NCI-H2029 treated with DMSO at 0.1 percent for 48 hours (cell line): ENCODE results near the gene ADCY10.
"Not testable (repeated sequence)": the region's sequence is repeated elsewhere in the genome, so short reads cannot be mapped to it uniquely, and the experiment has no call there.

Experiments
- DNase-seq: peaks from one replicate; lab custom pipeline; 2025; lab: John Stamatoyannopoulos, UW

The ADCY10 gene

DNA sequence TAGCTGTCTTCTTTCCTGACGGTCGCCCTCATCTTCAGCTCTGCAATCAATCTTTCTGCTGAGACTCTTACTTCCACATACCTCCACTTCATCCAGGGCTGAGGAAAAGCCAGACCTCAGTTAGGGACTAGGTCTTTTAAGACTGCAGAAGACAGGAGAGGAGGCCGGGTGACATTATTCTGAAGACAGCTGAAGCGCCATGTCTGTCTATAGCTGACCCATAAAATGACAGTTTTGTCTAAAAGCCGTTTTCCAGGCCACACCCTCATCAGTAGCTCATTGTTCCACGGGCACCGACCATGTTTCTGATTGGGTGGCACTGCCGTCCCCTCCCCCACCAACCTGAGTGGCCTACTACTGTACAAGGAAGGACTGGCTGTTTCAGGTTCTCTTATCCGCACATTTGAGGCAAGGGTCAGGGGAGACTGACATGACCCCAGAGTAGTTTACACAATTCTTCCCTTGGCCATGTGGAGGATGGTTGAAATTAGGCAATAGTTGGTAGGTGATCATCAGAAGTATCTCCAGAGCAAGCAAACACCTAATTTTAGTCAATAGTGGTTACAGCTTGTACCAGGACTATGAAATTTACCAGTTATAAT, at the start of gene ADCY10:
ADCY10 (minus strand) TSS at position 240 of the 602 bp plus-strand sequence. CDS start 8,994 bp downstream, outside the sequence.
- no peak for DNase-seq

DNA sequence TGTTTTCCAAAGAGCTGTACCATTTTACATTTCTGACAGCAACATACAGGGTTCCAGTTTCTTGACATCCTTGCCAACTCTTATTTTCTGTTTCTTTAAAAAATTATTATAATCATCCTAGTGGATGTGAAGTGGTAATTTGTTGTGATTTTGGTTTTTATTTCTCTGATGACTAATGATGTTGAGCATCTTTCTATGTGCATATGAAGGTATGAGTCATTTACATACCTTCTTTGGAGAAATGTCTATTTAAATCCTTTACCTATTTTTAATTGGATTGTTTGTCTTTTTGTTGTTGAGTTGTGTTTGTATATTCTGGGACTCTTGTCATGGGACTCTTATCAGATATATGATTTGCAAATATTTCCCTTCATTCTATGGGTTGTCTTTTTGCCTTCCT, 43.8 kb upstream of the ADCY10 start:
- no peak for DNase-seq

DNA sequence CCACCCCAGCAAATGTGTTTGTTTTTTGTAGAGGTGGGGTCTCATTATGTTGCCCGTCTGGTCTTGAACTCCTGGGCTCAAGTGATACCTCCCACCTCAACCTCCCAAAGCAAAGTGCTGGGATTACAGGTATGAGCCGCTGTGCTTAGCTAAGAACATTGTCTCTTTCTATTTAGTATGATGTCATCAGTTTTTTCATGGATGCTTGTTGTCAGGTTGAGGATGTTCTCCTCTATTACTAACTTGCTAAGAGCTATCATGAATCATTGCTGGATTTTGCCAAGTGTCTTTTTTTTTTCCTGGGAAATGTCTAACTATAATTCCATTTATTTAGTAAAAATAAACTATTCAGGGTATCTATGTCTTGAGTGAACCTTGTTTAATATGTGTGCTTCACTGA, 42.0 kb upstream of the ADCY10 start:
- no peak for DNase-seq

DNA sequence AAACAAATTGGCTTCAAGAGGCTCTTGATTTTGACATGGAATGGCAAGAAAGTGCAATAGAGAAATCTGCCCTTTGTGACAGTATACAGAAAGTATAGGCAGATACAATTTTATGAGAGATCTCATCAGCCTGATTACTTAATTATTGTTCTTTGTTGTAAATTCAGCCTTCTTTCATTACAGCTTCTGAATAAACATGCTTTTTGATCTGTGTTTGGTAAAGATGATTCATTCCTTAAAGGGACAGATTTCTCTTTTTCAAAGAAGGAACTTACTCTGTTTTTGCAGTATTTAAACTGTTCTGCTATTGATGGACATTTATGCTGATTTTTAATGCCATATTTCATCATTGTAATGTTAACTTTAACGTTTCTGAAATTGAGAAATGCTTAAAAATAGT, 36.6 kb upstream of the ADCY10 start:
- no peak for DNase-seq

- DNase-seq: no peak
Measured at GRCh38 chr1:167949785-167950184, 35.9 kb upstream of the ADCY10 start.

DNA sequence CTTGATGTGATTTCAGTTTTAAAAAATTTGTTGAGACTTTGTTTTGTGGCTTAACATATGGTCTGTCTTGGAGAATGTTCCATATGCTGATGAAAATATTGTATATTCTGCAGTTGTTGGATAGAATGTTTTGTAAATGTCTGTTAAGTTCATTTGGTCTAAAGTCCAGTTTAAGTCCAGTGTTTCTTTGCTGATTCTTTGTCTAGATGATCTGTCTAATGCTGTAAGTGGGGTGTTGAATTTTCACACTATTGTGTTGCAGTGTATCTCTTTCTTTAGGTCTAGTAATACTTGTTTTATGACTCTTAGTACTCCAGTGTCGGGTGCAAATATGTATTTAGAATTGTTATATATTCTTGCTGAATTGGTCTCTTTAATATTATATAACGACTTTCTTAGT, 33.8 kb upstream of the ADCY10 start:
- DNase-seq: no peak

GRCh38 chr1:167943541-167943940, 29.6 kb upstream of the ADCY10 start:
- no peak for DNase-seq

DNA sequence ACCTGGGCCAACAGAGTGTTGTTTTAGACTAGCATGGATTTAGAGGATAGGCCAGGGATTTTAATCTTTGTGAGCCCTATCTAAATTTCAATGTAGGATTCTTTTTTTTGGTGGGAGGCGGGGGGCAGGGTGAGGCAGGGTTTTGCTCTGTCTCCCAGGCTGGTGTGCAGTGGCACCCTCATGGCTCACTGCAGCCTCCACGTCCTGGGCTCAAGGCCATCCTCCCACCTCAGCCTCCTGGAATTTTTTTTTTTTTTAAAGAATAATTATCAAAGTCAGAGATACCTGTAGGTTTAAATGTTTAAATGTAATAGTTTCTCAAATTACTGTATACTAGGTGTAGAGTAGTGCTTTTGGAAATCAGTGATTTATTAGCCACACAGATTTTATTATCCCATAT, 26.3 kb upstream of the ADCY10 start:
- no peak for DNase-seq

- DNase-seq: no peak
Measured at GRCh38 chr1:167938080-167938636, 24.2 kb upstream of the ADCY10 start.

DNA sequence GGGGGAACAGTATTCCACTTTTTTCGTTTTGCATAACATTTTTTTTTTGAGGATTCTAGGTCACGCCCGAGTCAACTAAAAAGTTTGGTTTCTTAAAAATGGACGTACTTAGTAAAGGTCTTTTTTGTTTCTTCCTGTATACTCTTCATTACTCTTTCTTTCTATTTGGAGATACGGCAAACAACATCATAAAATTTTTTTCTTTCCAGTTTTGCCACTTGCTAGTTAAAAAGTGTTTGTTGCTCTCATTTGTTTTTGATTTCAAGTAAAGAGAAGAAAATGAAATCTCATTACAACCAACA, 23.7 kb upstream of the ADCY10 start:
- no peak for DNase-seq

DNA sequence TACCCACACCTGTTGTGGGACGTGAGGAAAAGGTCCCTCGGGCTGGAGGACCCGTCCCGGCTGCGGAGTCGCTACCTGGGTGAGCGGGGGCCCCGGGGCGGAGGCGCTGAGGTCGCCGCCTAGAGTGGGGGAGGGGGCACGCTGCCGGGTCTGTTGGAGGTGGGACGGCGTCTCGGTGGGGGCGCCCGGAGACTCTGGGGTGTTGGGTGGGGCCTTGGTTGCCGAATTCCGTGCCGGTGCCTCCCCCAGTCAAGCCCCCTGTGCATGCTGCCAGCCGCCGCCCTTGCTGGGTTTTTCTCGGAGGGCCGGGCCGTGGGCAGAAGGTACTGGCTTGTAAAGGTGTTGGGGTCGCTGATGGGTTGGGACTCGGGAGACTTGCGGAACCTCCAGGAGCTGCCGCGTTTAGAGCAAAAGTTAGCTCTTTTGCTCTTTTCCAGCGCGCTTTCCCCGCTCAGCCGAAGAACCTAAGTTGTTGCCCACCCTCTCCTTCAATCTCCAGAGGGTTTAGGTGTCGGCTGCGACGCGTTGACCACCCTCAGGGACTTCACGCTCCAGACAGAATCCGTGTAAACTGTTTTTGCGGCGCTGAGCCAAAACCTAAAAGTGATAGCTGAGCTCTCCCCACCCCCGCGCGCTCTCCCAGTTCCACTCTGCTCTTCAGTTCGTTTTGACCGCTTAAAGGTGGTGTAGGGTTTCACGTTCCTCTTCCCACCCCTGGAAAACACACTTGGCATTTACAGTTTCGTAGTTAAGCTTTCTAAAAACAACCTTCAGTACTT, 23.2 kb upstream of the ADCY10 start, which contains the start of gene MPC2:
MPC2 (minus strand) TSS at position 143 of the 779 bp plus-strand sequence. CDS start 1,231 bp downstream, outside the sequence.
- peak; percentile 5 for DNase-seq

DNA sequence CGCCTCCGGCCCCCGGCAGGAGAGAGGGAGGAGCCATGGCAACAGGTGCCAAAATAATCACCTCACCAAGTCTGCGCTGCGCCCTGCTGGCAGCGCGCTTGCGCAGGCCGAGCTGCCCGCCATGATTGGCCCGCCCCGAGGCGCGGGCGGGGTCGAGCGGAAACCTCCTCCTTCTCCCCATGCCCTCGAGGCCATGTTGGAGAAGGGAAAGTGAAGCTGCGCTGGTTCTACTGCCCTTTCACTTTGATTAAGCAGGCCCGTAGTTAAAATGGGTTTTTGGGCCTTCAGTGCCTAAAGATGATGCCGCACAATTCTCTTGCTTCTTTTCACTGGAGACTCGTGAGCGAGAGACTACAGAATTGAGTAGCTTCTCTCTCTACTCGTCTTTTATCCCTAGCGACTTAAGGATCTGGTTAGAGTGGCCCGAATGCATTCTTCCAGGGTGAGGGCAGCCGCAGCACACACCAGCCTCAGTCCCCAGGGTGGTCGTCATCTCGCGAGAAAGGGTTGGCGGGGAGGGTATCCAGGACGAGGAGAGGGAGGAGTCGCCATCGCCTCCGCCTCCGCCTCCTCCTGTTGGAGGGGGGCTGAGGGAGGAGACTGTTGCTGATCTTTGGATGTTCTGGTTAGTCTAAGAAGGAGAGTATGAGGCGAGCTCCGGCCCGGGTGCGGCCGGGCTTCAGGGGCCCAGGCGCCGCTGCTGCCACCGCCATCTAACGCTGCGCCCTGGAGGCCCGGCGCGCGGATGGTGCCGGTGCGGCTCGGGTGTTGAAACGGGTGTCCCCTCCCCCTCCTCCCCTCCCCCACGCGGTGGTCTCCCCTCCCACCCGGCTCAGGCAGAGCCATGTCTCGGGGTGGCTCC, 22.4 kb upstream of the ADCY10 start, which contains the start of gene DCAF6:
DCAF6 (plus strand) TSS at position 616 of the 862 bp plus-strand sequence; CDS start at position 845, 229 bp downstream.
- peak; percentile 78 for DNase-seq

- no peak for DNase-seq
Measured at GRCh38 chr1:167935216-167936067, 21.5 kb upstream of the ADCY10 start.

DNA sequence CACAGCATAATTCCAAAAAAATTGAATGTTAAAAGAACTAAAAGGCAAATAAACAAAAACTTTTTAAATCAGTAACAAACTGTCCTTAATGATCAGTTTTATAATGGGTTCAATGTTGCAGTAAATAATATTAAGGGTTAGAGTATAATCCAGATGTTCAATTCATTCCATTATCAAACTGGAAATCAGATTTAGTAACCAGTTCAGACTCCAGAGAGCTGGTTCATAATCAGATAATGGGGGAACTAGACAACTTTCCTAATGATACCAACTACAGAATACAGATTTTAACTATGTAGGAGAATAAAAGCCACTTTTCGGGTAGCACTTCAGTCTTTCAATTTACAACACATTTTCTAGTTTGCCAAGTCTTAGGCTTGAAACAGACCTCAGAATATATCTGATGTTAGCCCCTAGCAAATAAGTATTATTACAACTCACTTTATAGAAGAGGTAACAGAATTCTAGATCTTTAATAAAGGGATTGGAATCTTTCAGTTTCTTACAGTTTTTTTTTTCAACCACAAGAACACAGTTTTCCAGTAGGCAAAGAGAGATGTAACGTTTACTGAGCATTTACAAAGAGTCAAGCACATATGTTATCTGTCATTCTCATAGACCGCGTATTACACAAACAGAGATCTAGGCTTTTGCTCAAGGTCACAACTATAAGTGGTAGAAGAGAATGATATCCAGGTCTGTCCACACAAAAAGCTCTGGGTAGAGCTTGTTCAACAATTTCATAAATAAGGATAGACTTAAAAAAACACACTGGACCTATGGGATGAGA, 20.7 kb upstream of the ADCY10 start:
- DNase-seq: no peak

DNA sequence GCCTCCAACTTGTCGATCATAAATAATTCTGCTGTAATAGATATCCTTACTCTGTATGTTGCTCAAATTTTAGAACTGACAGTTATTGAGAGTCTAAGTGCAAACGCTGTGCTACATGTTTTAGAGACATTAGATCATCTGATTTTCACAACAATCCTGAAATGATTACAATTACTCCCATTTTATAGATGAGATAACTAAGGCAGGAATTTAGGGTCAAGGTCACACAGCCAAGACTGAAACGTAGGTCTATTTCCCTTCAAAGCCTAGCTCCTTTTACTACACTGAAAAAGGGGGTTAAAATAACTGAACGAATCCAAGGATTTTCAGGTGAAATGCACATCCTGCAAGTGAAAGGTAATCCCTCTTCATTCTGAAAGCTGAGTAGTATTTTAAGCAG, 19.9 kb upstream of the ADCY10 start:
- DNase-seq: no peak

- DNase-seq: no peak
Measured at GRCh38 chr1:167929725-167930124, 15.8 kb upstream of the ADCY10 start.

GRCh38 chr1:167928919-167929318, 15.0 kb upstream of the ADCY10 start:
- not testable (repeated sequence) for DNase-seq

DNA sequence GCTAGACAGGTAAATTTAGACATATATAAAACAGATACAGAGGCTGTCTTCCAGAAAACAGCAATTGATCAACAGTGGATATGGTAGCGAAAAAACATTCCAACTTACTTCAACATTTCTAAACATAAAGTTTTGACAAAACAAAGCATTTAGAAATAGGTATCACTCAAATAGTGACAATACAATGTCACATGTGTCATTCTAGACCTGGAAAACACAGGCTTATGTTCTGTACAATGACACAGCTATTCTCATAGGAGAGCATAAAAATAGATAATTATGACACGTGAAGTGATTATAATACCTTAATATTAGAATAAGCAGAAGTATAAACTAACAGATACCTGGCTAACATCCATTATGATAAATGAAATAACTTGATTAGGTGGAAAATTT, 14.5 kb upstream of the ADCY10 start:
- no peak for DNase-seq

DNA sequence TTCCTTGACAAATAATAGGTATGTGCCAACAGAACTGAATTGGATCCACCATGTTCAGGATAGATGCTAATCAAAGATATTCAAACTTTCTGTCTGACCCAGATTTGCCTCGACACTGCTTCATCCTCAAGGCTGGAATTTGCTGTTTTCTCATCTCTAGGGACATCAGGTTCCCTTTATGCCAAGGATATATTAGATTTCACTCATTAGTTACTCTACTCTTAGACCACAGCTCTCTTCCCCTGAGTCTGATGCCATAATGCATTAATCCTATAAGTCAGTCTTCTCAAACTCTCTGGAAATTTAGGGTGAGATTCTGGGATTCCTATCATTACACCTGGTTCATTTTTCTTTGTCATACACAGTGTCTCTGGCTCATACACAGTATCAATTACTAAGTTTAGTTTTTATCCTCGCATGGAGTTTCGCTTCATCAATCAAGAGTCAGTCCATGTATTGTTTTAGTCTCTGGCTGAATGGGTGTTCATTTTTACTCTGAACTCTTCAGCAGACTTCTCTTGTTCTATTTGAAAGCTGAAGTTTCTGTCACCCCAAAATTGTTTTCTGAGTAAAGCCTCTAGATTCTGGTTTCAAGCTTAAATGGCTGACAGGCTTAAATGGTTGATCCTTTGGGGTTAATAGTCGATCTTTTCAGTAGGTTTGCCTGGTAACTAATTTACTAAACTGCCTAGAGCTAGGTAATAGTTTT, 13.3 kb upstream of the ADCY10 start:
- no peak for DNase-seq

- no peak for DNase-seq
Measured at GRCh38 chr1:167926486-167926997, 12.6 kb upstream of the ADCY10 start.
